ENCODE measurements around the gene SIRT7. TPM values are rescaled to one million over a fixed set of nuclear protein-coding genes. Genes with fewer than 3 reads are reported as not detected.

SIRT7 gene
- total RNA-seq, 2 donors from 2014 or later = 42.2 to 44.2 TPM

DNA sequence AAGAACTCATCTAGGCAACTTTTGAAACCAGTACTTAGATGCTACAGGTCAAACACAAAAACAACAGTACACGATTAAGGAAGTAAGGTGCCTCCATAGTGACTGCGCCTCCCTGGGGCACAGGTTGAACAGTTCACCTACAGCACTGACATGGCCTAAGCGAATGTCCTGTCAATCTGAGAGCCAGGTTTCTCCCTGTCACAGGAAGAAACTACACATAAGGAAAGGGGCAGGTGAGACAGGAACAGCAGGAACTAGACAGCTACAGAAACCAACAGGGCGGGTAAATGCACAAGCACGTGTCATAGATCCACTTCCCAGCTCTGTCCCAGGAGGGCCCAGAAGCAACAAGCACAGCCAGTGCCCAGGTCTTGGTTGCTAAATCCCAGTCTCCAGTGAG, 38.9 kb downstream of the SIRT7 start:
- ATAC-seq (replicated peaks in 1 of 2) (no peak), DNase-seq (no peak)
- H3K36me3 Mint-ChIP-seq (ENCODE audit: insufficient read depth in 2 of 2) = peaks cover 5 to 32% of the 10 kb centered on the region in 2 donors
- no peaks in the 10 kb centered on the region for H3K9me3 Mint-ChIP-seq
- H3K4me3 Mint-ChIP-seq = no peak overlapping the region
- H3K4me1 Mint-ChIP-seq (ENCODE audit: low read depth) = peaks cover 8% of the 10 kb centered on the region
- H3K27ac Mint-ChIP-seq = no peak overlapping the region
- no peaks in the 10 kb centered on the region for H3K27me3 Mint-ChIP-seq (ENCODE audit: low read depth)

DNA sequence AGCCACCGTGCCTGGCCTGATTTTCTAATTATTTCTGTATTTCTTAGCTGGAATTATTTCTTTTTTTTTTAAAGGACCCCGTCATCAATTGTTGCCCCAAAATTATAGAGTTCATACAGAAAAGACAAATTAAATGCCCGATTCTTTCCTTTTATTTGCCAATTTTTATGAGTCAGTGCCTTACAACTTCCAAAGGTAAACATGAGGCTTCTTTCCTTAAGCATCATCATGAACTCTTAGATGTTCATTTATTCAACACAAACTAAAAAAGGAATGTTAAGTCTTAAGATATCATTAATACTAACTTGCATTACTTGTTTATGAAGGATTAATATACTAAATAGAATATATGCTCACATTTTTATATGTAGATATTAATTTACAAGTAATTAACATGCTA, 39.7 kb downstream of the SIRT7 start:
- no peak overlapping the region for H3K4me3 Mint-ChIP-seq
- ATAC-seq (replicated peaks in 1 of 2) = no peak
- peaks cover 17% of the 10 kb centered on the region for H3K4me1 Mint-ChIP-seq (ENCODE audit: low read depth)
- no peaks in the 10 kb centered on the region for H3K9me3 Mint-ChIP-seq
- no peak overlapping the region for H3K27ac Mint-ChIP-seq
- no peak for DNase-seq
- H3K27me3 Mint-ChIP-seq (ENCODE audit: low read depth) = no peaks in the 10 kb centered on the region
- peaks cover 5 to 28% of the 10 kb centered on the region in 2 donors for H3K36me3 Mint-ChIP-seq (ENCODE audit: insufficient read depth in 2 of 2)

DNA sequence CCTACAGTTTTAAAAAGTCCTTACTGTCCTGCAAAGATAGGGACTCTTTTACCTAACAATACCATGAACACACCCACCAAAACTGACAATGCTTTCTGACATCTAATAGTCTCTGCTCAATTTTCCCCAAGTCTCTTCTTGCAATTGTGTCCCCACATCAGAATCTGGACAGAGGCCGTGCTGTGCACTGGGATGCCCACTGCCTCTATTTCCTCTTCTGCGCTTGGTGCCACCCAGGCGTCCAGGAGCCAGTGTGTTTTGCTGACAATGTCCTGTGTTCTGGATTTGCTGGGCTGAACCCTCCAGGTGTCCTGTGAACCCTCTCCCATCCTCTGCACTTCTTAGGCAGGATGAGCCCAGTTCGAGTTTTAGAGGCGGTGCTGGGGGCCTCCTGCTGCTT, 40.4 kb downstream of the SIRT7 start:
- H3K36me3 Mint-ChIP-seq (ENCODE audit: insufficient read depth in 2 of 2) = peaks cover 5 to 27% of the 10 kb centered on the region in 2 donors
- H3K27ac Mint-ChIP-seq = no peak overlapping the region
- peaks cover 24% of the 10 kb centered on the region for H3K4me1 Mint-ChIP-seq (ENCODE audit: low read depth)
- H3K27me3 Mint-ChIP-seq (ENCODE audit: low read depth) = no peaks in the 10 kb centered on the region
- ATAC-seq (replicated peaks in 1 of 2) = no peak
- no peak overlapping the region for H3K4me3 Mint-ChIP-seq
- H3K9me3 Mint-ChIP-seq = no peaks in the 10 kb centered on the region
- no peak for DNase-seq

DNA sequence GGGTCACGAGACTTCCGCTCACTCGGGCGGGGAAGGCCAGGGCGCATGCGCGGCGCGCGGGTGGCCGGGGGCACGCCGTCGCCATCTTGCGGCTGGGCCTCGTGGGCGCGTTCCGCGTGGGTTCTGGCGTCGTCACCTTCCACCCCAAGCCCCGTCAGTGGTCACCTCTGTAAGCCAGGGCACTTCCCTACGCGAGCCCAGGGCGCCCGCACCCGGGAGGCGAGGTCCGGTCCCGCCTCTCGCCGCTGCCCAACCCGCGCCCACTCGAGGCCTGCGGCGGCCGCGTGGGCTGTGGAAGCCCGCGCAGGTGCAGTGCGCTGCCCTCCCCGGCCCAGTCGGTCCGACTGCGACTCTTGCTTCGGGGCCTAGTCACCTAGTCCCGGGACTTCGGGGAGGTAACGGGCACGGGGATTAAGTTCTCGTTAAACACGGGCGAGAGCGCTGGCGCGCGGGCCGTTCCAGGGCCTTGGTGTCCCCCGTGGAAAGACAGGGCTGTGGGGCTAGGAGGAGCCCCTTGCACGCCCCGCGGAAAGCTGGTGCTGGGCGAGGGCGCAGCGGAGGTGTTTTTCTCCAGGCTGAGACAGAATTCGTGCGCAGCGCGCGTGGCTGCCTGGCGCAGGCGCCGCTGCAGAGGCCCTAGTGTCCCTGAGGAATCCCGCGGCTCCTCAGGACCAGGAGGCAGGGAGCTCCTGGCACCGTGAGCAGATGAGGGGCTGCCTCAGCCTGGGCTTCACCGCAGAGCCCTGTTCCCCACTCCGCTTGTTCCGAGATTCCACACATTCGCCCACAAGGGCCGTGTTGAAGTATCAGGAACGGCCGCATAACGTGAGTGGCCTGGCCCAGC, 46.4 kb downstream of the SIRT7 start:
- peaks cover 5 to 7% of the 10 kb centered on the region in 2 donors for H3K36me3 Mint-ChIP-seq (ENCODE audit: insufficient read depth in 2 of 2)
- ATAC-seq (replicated peaks in 1 of 2) = peak in 1 of 2 donors; percentile 3
- DNase-seq = peak; percentile 97 to 99
- H3K27me3 Mint-ChIP-seq (ENCODE audit: low read depth) = no peaks in the 10 kb centered on the region
- H3K9me3 Mint-ChIP-seq = no peaks in the 10 kb centered on the region
- H3K4me3 Mint-ChIP-seq = peak overlapping the region; percentile 89 to 90
- peaks cover 54% of the 10 kb centered on the region for H3K4me1 Mint-ChIP-seq (ENCODE audit: low read depth)
- peak overlapping the region; percentile 98 for H3K27ac Mint-ChIP-seq

DNA sequence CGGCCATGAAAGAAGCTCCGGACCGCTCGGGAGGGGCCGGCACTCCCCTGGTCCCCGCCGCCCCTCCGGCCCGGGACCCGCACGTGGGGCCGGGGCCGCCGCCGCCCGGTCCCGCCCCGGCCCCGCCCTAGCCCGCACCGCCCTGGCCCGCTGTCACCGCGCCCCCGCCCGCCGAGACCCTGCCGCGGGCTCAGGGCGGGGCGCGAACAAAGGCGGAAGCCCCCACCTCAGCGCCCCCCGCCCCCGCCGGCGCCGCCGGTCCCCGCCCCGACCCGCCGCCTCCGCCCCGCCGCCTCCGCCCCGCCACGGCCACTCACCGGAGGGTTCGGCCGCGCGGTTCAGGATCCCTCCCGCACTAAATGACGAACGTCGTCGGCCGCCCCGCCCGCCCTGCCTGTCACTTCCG, 47.0 kb downstream of the SIRT7 start, which contains the start of gene ARHGDIA:
TSS of gene ARHGDIA (minus strand) at position 357 of the 406 bp plus-strand sequence. CDS start 1,407 bp downstream, outside the sequence.
- no peaks in the 10 kb centered on the region for H3K27me3 Mint-ChIP-seq (ENCODE audit: low read depth)

DNA sequence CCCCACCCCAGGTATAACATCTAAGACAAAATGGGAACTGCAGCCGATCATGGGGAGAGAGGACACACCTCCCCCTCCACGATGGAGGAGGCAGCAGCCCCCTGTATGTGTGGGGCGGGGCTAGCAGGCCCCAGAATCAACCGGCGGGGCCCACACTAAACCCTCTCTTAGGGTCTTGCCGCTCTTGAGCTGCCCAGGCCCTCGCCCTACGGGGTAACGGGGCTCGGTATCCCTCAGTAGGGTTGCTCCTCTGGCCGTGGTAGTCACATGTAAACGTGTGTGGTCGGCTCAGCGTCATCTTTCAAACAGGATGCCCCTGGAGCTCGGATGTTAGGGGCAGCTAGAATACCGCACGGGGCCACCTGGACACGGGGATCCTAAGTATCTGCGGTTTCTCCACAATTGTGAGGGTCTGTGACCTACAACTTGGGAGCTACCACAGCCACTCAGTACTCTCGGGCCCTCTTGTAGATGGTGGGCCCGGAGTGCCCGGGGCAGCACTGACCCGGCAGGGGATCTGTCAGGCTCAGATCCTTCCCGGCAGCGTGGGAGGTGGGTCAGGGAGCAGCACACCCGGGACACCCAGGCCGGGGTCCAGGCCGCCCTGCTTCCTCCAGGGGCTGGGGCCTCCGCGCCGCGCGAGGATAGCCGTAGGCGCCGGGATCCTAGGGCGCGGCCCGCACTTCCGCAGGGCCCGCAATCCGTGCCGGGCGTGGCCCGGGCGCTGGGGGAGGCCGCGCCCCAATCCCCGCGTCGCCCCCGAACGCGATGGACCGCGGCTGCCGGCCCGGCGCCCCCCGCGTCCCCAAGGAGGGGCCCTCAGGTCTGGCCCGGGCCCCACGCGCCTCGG, 47.6 kb downstream of the SIRT7 start:
- H3K9me3 Mint-ChIP-seq = no peaks in the 10 kb centered on the region
- peaks cover 5 to 7% of the 10 kb centered on the region in 2 donors for H3K36me3 Mint-ChIP-seq (ENCODE audit: insufficient read depth in 2 of 2)
- H3K4me3 Mint-ChIP-seq = peak overlapping the region; percentile 94
- H3K27ac Mint-ChIP-seq = peak overlapping the region; percentile 85
- no peaks in the 10 kb centered on the region for H3K27me3 Mint-ChIP-seq (ENCODE audit: low read depth)
- peak; percentile 55 to 62 for DNase-seq
- ATAC-seq (replicated peaks in 1 of 2) = peak; percentile 37 to 52
- peaks cover 59% of the 10 kb centered on the region for H3K4me1 Mint-ChIP-seq (ENCODE audit: low read depth)

More for the DNA sequence above, 47.0 kb downstream of the SIRT7 start, which contains the start of gene ARHGDIA:
- Mint-ChIP-seq H3K4me1 (ENCODE audit: low read depth) (peaks cover 54% of the 10 kb centered on the region), H3K36me3 (ENCODE audit: insufficient read depth in 2 of 2) (peaks cover 5 to 7% of the 10 kb centered on the region in 2 donors), H3K4me3 (peak within 1 kb of the TSS; percentile 94), H3K9me3 (no peaks in the 10 kb centered on the region), H3K27ac (peak within 1 kb of the TSS; percentile 98)
- ATAC-seq (replicated peaks in 1 of 2) = peak; percentile 74 to 78
- peak in 1 of 2 donors; percentile 22 for DNase-seq

DNA sequence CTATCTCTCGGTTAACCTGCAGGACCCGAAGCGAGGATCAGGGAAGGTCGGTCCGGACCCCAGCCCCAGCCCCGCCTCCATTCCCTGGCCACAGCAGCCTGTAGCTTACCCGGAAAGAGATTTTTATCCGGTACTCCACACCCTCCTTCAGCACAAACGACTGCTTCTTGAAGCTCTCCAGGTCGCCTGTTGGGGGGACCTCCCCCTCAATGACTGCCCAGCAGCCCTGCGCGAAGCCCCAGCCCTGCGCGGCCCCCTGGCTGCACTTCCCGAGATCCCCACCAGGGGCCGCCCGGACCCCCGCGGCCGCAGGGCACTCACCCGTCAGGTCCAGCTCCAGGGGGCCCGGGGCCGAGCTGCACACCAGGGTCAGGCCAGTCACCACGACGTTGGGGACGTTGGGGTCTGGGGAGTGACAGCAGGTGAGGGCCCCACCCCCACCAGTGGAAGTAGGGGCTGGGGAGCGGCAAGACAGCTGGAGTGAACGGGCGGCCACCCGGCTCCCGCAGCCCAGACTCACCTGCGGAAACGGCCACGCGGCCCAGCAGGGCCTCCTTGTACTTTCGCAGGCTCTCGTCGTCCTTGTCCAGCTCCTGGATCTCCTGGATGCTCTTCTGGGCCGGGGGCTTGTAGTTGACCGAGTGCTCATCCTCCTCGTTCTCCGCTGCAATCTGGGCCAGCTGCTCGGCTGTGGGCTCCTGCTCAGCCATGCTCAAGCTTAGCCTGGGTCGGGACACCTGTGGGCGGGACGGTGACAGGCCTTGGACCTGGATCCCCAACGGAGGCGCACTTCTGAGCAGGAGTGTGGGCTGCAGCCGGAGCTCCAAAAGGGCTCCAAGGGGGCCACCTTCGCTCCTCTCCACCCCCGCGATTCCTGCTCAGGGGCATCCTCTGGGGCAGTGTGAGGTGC, 48.5 kb downstream of the SIRT7 start:
- Mint-ChIP-seq H3K27me3 (ENCODE audit: low read depth) (no peaks in the 10 kb centered on the region), H3K36me3 (ENCODE audit: insufficient read depth in 2 of 2) (peaks cover 5 to 7% of the 10 kb centered on the region in 2 donors), H3K4me3 (peak overlapping the region; percentile 94), H3K4me1 (ENCODE audit: low read depth) (peaks cover 55% of the 10 kb centered on the region), H3K9me3 (no peaks in the 10 kb centered on the region), H3K27ac (peak overlapping the region; percentile 85)
- ATAC-seq (replicated peaks in 1 of 2) (peak in 1 of 2 donors; percentile 16), DNase-seq (peak; percentile 53 to 72)

DNA sequence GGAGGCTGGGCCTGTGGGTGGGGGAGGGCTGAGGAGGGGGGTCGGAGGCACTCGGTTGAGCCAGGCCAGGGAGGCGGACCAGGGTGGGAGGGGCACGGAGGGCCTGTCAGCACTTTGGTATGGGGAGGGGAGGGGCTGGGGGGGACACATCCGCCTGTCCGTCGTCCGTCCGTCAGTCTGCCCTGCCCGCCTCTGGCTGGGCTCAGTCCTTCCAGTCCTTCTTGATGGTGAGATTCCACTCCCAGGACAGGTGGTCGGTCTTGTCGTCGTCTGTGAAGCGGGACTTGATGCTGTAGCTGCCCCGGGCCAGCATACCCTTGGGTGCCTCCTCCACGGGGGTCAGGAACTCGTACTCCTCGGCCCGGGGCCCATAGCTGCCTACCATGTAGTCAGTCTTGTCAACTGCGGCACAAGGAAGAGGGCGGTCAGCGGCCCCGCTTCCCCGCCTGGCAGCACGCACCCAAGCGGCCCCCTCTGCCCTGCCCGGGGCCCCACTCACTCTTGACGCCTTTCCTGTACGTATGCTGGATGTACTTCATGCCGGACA, 49.2 kb downstream of the SIRT7 start:
- Mint-ChIP-seq H3K27ac (no peak overlapping the region), H3K9me3 (no peaks in the 10 kb centered on the region), H3K27me3 (ENCODE audit: low read depth) (no peaks in the 10 kb centered on the region), H3K4me3 (peak overlapping the region; percentile 94), H3K4me1 (ENCODE audit: low read depth) (peaks cover 53% of the 10 kb centered on the region), H3K36me3 (ENCODE audit: insufficient read depth in 2 of 2) (peaks cover 5 to 7% of the 10 kb centered on the region in 2 donors)
- DNase-seq (peak in 1 of 2 donors; percentile 11), ATAC-seq (replicated peaks in 1 of 2) (no peak)

DNA sequence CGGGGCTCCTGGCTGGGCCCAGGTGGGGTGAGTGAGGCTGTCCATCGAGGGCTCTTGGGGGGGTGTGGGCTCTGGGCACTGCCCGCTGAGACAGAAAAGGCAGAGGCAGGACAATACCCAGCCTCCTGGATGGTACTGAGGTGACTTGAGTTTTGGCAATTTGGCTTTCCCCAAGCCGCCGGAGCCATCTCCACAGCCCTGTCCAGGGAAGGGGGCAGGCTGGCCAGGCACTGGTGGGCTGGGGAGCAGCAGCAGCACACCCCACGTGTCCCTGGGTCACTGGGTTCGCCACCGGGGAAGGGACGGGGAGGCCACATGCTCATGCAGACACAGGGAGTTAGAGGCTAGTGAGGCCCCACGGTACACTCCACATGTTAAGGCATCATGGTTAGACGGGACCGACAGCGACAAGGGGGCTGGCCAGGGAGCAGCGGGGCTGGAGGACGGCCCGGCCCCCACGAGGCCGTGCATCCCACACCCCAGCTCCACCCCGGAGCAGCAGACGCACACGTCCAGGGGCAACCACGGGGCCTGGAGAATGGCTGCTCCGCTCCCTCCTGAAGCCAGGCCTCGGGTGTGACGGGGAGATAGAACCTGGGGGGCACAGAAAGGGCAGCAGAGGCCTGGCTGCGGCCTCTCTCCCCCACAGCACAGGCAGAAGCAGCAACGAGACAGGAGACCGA, 49.8 kb downstream of the SIRT7 start:
- Mint-ChIP-seq H3K4me1 (ENCODE audit: low read depth) (peaks cover 53% of the 10 kb centered on the region), H3K4me3 (peak overlapping the region; percentile 45 to 63), H3K27me3 (ENCODE audit: low read depth) (no peaks in the 10 kb centered on the region), H3K27ac (no peak overlapping the region), H3K9me3 (no peaks in the 10 kb centered on the region), H3K36me3 (ENCODE audit: insufficient read depth in 2 of 2) (peaks cover 8 to 12% of the 10 kb centered on the region in 2 donors)
- DNase-seq (no peak), ATAC-seq (replicated peaks in 1 of 2) (no peak)

DNA sequence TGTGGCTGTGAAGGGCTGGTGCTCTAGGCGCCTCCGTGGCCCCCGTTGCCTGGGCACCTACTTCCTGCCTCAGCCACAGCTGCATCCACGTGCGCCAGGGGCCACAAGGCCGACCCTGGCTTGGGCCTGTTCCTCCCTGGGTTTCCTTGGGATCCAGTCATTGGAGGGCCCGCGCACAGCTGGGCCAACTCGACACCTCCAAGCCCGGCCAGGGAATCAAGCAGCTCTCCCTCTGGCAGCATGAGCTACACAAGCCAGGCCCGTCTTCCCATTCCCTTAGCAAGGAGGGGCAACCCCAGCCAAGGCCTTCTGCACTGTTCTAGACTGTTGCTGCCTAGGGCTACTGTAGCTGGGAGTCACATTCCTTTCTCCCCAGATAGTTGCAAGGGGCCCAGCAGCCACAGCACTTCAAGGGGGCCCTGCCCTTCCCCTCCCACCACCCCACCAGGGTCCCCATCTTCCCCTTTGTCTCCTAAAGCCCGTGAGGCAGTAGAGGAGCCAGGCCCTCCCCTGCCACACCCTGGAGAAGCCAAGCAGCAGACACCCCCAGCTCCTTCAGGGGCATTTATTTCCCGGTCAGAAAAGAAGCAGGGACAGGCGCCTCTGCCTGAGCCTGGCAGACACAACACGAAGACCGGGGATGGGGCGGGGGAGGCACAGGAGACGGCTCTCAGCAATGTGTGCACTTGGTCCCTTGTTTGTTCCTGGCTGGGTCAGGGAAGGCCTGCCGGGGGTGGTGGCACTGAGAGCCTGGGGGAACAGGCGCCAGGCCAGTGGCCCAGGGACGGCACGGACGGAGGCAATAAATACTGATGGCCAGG, 50.6 kb downstream of the SIRT7 start:
- Mint-ChIP-seq H3K36me3 (ENCODE audit: insufficient read depth in 2 of 2) (peaks cover 10 to 17% of the 10 kb centered on the region in 2 donors), H3K27me3 (ENCODE audit: low read depth) (no peaks in the 10 kb centered on the region), H3K9me3 (no peaks in the 10 kb centered on the region), H3K4me1 (ENCODE audit: low read depth) (peaks cover 52% of the 10 kb centered on the region), H3K4me3 (peak overlapping the region; percentile 14 to 20), H3K27ac (peak overlapping the region; percentile 63)
- ATAC-seq (replicated peaks in 1 of 2) = no peak
- DNase-seq = peak in 1 of 2 donors; percentile 16
